GM18508 (cell line): ENCODE results near the gene WDR54.
A peak's percentile ranks its signal among the peaks of the same experiment; 100 is the strongest.
"Not testable (repeated sequence)": the region's sequence is repeated elsewhere in the genome, so short reads cannot be mapped to it uniquely, and the experiment has no call there.

Experiments
- ATAC-seq: cut with Tn5 transposase; IDR thresholded peaks from one replicate; pipeline ENCODE4 v1.9.1; 2021; ENCODE audit warnings: moderate number of reproducible peaks; ENCODE audit not compliant: insufficient read depth, unreplicated experiment

WDR54 gene

DNA sequence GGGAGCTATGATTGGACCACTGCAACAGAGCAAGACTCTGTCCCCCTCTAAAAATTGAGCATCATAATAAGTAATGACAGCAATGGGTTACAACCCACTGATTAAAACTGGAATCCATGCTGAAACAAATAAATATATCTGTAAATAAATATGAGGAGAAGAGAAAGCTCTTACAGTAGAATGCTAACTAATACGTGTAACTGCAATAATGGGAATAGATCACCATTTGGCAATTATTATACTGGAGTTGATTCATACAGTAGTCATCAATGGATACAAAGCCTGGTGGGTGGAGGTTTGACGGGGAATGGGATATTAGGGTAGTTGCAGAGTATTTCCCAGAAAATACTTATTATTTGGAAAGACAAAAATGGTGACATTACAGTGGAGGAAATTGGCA, 27.2 kb downstream of the WDR54 start:
- no peak for ATAC-seq

- no peak for ATAC-seq
Measured at GRCh38 chr2:74450570-74451190, 29.1 kb downstream of the WDR54 start.

GRCh38 chr2:74454654-74455511, 33.4 kb downstream of the WDR54 start, which contains the start of gene INO80B:
INO80B (plus strand) TSS chr2:74455087; CDS start chr2:74455117, 30 bp downstream.
- ATAC-seq, result peak; percentile 33

- ATAC-seq, result no peak
Measured at GRCh38 chr2:74457129-74457548, 35.6 kb downstream of the WDR54 start.

GRCh38 chr2:74457549-74458131, 36.1 kb downstream of the WDR54 start:
- peak; percentile 17 for ATAC-seq

DNA sequence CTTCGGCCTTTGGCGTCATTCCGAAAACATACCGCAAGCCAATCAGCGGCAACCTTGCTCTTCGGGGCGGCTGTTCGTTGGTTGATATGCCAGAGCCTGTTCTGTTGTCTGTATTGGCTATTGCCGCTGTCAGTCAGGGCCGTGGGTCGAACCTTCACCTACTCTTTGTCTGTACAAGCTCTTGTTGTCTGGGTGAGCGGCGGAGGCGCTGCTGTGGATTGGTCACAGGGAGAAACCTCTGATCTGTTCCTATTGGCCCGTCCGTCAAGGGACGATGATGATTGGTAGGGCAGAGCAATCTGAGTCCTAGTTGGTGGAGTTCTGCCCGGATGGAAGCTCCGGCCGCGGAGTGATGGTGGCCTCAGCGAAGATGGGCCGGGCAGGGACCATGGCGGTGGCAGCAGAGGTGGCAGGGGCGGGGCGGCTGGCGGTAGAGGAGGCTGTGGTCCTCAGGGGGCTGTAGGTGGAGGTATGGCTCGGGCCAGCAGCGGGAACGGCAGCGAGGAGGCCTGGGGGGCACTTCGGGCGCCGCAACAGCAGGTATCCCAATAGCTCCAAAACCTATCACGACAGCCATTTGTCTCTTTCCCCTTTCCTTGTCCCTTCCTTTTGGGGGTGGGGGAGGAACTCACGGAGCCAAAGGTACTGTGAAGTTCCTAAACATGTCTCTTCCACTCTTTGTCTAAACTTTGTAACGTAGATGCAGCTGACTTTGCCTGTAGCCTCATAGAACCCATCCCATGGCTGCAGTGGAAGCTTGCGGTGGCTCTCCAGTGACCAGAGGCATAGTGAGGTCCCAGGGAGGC, 36.8 kb downstream of the WDR54 start, which contains the start of gene WBP1:
Gene WBP1, plus strand, starts transcription at position 307 of the 806 bp plus-strand sequence. Its CDS starts 165 bp downstream, at position 472.
- peak; percentile 70 for ATAC-seq

- no peak for ATAC-seq
Measured at GRCh38 chr2:74458938-74459363, 37.4 kb downstream of the WDR54 start.

GRCh38 chr2:74459503-74460118, 38.1 kb downstream of the WDR54 start:
- not testable (repeated sequence) for ATAC-seq

GRCh38 chr2:74460187-74460586, 38.7 kb downstream of the WDR54 start:
- ATAC-seq, result not testable (repeated sequence)

- no peak for ATAC-seq
Measured at GRCh38 chr2:74461187-74462053, 39.9 kb downstream of the WDR54 start.

- ATAC-seq, result no peak
Measured at GRCh38 chr2:74462054-74462785, 40.7 kb downstream of the WDR54 start.

DNA sequence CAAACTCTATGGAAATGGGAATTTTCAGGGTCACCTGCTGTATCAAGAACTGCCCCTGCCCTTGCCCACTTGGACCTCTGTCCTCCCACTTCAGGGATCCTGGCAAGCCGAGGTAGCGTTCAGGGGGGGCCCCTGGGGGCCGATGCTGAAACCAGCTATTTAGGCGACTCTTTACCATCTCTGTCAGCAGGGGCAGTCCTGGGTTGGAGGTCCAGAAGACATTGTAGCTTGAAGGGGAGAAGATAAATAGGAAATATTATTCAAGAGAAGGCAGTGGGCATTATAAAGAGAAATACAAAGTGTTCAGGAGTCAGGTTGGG, 41.2 kb downstream of the WDR54 start:
- no peak for ATAC-seq

- ATAC-seq, result no peak
Measured at GRCh38 chr2:74464406-74464805, 42.9 kb downstream of the WDR54 start.

GRCh38 chr2:74470742-74471141, 49.2 kb downstream of the WDR54 start:
- ATAC-seq, result not testable (repeated sequence)

GRCh38 chr2:74471332-74472065, 50.0 kb downstream of the WDR54 start:
- no peak for ATAC-seq

DNA sequence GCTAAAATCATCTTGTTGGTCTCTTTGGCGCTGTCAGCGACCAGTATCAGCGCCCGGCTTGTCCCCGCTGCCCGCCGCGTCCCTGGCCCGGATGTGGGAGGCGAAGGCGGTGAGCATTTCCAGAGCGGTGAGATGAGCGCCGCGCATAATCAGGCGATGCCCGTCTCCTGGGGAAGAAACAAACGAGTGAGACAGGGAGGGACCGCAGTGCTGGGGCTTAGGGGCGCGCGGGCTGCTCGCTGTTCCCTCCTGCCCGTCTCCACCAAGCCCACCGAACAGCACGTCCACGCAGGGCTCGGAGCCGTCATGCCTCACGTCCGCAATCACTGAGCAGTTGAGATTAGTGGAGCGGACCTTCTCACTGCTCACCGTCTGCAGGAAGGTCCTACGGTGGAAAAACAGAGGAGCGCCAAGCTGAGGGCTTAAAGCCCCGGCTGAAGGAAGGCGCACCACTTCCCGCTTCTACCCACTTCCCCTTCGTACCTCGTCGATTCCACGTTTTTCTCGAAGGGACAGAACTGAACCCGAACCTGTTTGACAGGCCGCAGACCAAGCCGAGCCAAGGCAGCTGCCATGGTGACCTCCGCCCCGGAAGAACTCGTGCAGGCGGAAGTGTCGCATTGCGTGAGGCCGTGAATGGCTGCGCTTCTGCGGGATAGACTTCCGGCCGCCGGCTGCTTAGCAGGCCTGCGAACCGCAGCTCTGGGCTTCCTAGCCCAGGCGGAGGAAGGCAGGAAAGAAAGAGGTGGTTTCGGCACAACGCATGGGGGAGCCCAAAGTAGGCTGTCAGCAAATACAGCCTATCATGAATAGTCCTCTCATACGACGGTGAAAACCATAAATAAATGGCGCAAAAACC, 50.8 kb downstream of the WDR54 start, which contains the start of gene MRPL53:
Gene MRPL53, minus strand, starts transcription at position 595 of the 859 bp plus-strand sequence. Its CDS starts 20 bp downstream, at position 575.
- ATAC-seq, result peak; percentile 58

DNA sequence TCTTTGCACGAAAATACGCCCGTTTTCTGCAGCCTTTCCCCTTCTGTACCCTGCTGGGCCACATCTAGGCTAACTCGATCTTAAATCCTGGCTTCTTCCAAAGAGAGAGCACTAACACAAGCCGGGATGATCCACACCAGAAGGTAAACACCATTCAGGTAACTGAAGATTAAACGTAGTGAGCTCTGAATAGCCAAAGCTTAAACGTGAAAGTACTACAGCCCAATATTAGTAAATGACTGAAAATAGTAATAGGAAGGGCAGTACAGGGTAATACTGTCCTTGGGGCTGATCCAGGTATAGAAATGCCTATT, 51.4 kb downstream of the WDR54 start:
- no peak for ATAC-seq
